Fibroblast of upper back skin (primary cell): Measurements from ENCODE around the gene UNKL.

ENCODE experiments used
- DNase-seq: peaks from one replicate; pipeline ENCODE4 v3.0.0-alpha.2; 2013

Gene UNKL, protein sequence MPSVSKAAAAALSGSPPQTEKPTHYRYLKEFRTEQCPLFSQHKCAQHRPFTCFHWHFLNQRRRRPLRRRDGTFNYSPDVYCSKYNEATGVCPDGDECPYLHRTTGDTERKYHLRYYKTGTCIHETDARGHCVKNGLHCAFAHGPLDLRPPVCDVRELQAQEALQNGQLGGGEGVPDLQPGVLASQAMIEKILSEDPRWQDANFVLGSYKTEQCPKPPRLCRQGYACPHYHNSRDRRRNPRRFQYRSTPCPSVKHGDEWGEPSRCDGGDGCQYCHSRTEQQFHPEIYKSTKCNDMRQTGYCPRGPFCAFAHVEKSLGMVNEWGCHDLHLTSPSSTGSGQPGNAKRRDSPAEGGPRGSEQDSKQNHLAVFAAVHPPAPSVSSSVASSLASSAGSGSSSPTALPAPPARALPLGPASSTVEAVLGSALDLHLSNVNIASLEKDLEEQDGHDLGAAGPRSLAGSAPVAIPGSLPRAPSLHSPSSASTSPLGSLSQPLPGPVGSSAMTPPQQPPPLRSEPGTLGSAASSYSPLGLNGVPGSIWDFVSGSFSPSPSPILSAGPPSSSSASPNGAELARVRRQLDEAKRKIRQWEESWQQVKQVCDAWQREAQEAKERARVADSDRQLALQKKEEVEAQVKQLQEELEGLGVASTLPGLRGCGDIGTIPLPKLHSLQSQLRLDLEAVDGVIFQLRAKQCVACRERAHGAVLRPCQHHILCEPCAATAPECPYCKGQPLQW

DNA sequence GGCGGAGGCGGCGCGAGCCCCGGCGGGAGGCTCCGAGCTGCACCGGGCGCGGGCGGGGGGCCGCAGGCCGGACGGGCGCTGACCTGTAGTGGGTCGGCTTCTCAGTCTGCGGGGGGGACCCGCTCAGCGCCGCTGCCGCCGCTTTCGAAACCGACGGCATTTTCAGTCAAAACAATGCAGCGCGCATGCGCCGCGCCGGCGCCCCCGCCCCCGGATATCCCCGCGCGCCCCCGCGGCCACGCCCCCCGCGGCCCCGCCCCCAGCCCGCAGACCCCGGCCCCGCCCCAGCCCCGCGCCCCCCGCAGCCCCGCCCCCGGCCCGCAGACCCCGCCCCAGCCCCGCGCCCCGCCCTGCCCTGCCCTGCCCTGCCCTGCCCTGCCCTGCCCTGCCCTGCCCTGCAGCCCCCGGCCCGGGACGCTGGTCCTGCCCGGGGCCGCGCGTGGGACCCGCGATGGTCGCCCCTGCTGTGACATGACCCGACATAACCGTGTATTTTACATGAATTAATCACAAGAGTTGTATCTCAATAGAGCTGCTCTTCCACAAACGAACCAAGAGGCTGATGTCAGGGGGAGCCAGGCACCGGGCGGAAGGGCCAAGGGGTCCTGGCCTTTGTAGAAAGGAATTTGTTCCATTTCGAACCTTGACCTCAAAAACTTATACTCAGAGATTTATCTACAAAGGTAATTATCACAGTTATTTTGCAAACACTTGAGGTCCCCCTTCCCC, at the start of gene UNKL:
Gene UNKL (minus strand): TSS at position 173 of the 729 bp plus-strand sequence. CDS start 13 bp downstream, at position 160.
- peak; percentile 50 for DNase-seq

- no peak for DNase-seq
Measured at GRCh38 chr16:1461146-1461545, 46.6 kb upstream of the UNKL start.

DNA sequence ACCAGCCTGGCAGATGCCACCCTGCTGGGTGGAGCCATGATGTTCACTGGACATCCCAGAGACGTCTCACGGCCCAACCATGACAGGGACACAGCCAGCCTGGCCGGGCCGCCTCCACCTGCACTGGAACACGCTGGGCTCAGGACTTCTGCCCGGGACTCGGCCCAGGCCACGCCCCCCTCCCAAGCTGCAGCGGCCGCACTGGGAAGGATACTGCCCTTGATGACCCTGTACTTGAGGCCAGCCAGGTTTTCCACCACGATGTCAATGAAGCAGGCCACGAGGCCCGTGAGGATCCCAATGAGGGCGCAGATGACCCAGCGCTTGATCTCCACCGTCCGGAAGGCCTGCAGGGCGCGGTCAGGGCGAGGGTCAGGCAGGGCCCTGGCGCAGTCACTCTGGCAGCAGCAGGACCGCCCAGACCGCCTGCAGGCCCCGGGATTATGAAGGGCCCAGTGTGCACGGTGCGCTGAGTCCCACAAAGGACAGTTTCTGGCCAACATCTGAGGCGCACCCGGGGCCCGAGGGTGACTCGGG, 46.2 kb upstream of the UNKL start:
- no peak for DNase-seq

DNA sequence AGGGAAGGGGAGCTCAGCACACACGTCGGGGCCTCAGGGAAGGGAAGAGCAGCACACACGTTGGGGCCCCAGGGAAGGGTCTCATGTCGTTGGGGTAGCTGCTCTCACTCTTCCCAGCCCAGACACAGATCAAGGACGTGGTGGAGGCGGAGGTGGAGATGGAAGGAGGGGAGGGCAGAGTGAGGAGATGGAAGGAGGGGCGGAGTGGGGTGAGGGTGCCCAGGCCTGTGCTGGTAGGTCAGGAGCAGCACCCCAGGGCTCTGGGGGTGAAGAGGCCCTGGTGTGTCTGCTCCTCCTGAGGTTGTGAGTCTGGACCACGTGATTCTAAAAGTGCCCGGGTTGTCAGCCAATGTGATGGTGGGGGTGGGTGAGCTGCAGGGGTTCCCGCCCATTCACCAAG, 45.5 kb upstream of the UNKL start:
- no peak for DNase-seq

DNA sequence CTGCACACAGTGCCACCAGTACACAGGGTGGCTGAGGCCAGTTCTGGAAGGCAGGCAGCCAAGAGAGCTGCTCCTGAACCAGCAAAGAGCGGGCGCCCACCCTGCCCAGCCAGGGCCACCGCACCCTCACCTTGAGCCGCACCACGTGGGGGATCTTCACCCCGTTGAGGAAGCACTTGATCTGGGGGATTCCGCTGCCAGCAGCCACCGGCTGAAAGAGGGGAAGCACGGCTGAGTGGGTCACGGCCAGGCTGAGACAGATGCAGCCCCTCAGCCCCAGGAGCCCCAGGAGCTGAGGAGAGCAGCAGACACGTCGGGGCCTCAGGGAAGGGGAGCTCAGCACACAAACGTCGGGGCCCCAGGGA, 44.5 kb upstream of the UNKL start:
- no peak for DNase-seq

GRCh38 chr16:1458336-1458976, 44.0 kb upstream of the UNKL start:
- peak; percentile 10 for DNase-seq

- DNase-seq = no peak
Measured at GRCh38 chr16:1457489-1458245, 43.2 kb upstream of the UNKL start.

DNA sequence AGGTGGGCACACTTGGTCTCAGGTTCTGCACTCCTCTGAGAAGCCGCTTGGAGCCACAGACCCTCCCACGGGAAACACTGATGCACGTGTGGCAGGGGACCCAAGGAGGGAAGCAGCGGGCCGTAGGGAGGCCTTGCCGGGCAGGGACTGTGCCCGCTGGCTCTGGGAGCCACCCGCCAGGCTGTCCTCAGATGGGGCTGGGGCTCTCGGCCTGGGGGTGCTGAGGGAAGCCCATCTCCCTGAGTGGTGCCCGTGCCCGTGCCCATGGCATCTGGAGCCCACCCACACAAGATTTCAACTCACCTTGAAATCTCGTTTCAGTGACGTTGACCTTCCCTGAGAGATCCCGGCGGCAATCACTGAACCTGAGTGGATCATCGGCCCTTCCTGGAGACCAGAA, 42.4 kb upstream of the UNKL start:
- DNase-seq = no peak

- no peak for DNase-seq
Measured at GRCh38 chr16:1455190-1456171, 41.0 kb upstream of the UNKL start.

DNA sequence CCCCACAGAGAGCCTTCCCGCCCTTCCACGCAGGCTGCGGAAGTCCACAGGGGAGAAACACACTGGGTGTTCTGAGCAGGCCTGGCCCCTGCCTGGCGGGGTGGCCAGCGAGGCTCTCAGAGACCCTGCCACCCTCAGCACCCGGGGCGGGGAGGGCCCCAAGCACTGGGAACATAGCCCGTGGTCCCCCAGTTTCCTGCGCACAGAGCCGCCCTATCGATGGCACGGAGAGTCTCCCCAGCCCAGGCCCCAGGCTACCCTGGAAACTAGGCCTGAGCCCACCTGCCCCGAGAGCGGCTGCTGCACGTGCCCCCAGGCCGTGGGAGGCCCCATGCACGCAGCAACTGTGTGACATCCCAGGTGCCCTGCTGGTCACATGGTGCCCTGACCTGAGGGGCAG, 40.1 kb upstream of the UNKL start:
- DNase-seq = no peak

DNA sequence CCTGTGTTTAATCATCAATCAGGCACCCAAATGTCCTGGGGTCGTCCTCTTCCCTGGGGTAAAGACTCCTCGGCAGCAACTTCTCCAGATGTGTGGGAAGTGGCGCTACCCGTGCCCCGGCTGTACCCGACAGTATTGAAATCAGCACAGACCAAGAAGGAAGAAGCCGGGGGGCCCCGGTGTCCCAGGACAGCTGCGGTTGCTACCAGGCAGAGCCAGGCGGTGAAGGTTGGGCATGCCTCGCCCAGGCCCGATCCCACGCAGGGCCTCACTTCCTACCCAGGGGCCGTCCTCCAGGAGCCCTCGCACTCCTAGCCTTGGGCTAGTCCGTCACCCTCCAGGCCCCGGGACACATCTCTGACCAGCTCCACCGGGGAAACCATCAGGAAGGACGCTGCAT, 38.8 kb upstream of the UNKL start:
- no peak for DNase-seq

GRCh38 chr16:1452530-1452929, 38.0 kb upstream of the UNKL start:
- no peak for DNase-seq

GRCh38 chr16:1451702-1452392, 37.3 kb upstream of the UNKL start:
- no peak for DNase-seq

- DNase-seq = no peak
Measured at GRCh38 chr16:1450841-1451240, 36.3 kb upstream of the UNKL start.

GRCh38 chr16:1450218-1450617, 35.7 kb upstream of the UNKL start:
- no peak for DNase-seq

GRCh38 chr16:1449201-1449788, 34.8 kb upstream of the UNKL start:
- no peak for DNase-seq

- DNase-seq = no peak
Measured at GRCh38 chr16:1448536-1449116, 34.1 kb upstream of the UNKL start.

DNA sequence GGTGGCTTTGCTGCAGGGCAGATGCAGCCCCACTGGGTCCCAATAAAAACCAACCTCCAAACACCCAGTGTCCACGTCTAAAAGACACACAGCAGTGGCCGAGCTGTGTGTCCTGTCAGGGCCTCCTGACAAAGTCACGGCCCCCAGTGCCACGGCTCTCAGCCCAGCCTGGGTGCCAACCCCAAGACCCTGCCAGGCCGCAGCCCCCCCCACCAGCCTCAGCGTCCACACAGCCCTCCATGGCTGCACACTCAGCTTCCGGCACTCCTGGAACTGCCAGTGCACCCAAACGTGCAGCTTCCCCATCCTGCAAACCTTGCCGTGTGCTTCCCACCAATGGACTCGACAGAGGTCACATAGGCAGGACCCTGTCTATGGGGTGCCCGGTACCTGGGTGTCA, 33.5 kb upstream of the UNKL start:
- DNase-seq = no peak

GRCh38 chr16:1446296-1447080, 32.0 kb upstream of the UNKL start:
- no peak for DNase-seq
